Rectal smooth muscle tissue (tissue), 1 donor: ENCODE results near the gene ZNF341.

Experiments
- H3K27ac ChIP-seq: one replicate; pipeline ENCODE4 v1.7.0; 2013; ENCODE audit warnings: low read depth, low read length, inconsistent platforms
- H3K27me3 ChIP-seq: one replicate; pipeline ENCODE4 v1.7.0; 2013; ENCODE audit warnings: low read length; ENCODE audit not compliant: control insufficient read depth, insufficient read depth
- H3K36me3 ChIP-seq: one replicate; pipeline ENCODE4 v1.7.0; 2013; ENCODE audit warnings: low read length; ENCODE audit not compliant: control insufficient read depth, insufficient read depth
- H3K4me1 ChIP-seq: one replicate; pipeline ENCODE4 v1.7.0; 2013; ENCODE audit warnings: low read length; ENCODE audit not compliant: control insufficient read depth, insufficient read depth
- H3K4me3 ChIP-seq: one replicate; pipeline ENCODE4 v1.7.0; 2013; ENCODE audit warnings: low read length
- H3K9ac ChIP-seq: one replicate; pipeline ENCODE4 v1.7.0; 2013; ENCODE audit warnings: low read length

ZNF341 gene

GRCh38 chr20:33770005-33770404 lies 38.2 kb downstream of the ZNF341 start:
- peaks cover under 1% of the 10 kb centered on the region for H3K36me3 ChIP-seq

GRCh38 chr20:33771938-33772337 lies 40.1 kb downstream of the ZNF341 start:
- no peak overlapping the region for H3K9ac ChIP-seq
- H3K36me3 ChIP-seq = no peaks in the 10 kb centered on the region
- H3K4me3 ChIP-seq = no peak overlapping the region
- no peak overlapping the region for H3K27ac ChIP-seq
- H3K27me3 ChIP-seq = no peaks in the 10 kb centered on the region
- H3K4me1 ChIP-seq = no peaks in the 10 kb centered on the region

More at GRCh38 chr20:33770005-33770404, 38.2 kb downstream of the ZNF341 start:
- no peak overlapping the region for H3K4me3 ChIP-seq
- no peak overlapping the region for H3K27ac ChIP-seq
- no peaks in the 10 kb centered on the region for H3K4me1 ChIP-seq
- no peak overlapping the region for H3K9ac ChIP-seq
- H3K27me3 ChIP-seq = no peaks in the 10 kb centered on the region

DNA sequence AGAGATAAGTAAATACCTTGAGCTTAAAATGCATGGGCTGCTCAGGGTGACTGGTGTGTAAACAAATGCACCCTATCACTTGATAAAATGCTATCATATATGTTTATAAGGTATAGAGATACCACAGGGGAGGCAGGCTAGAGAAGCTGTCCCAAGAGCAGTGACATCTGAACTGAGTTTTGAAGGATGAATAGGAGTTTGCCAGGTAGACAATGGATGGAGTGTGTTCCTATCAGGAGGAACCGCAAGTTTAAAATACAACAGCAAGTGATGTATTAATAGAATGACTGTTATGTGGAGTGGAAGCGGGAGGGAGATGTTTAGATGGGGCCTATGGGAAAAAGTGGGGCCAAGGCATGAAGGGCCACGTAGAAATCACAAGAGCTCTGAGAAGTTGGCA lies 40.6 kb downstream of the ZNF341 start:
- Histone ChIP-seq H3K4me1 (no peaks in the 10 kb centered on the region), H3K27ac (no peak overlapping the region)

DNA sequence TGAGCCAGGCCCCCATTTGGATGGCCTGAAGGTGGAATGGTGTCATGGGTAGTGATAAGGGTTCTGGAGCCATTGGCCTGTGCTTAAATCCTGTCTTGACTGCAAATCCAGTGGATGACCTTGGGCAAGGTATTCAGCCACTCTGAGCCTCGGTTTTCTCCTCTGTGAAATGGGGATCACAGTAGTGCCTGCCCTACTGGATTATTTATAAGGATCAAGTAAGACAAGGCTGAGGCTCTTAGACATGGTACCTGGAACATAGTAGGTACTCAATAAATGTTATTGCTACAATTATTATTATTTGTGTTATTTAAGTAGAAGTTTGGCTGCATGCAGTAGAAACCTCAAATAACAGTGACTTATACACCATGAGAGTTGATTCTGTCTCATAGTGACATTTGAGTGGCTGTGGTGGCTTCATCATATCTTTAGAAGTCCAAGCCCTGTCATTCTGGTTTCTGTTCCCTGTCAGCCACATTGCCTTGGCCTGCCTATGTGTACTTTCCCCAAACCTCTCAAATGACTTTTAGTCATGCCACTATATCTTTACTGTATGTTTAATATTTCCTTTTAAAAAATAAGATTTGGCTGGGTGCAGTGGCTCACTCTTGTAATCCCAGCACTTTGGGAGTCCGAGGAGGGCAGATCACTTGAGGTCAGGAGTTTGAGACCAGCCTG lies 41.8 kb downstream of the ZNF341 start:
- H3K4me3 ChIP-seq = no peak overlapping the region
- H3K27ac ChIP-seq = no peak overlapping the region
- no peaks in the 10 kb centered on the region for H3K4me1 ChIP-seq
- H3K36me3 ChIP-seq = no peaks in the 10 kb centered on the region
- H3K27me3 ChIP-seq = no peaks in the 10 kb centered on the region
- no peak overlapping the region for H3K9ac ChIP-seq

More for the DNA sequence above, 40.6 kb downstream of the ZNF341 start:
- Histone ChIP-seq H3K36me3 (no peaks in the 10 kb centered on the region), H3K4me3 (no peak overlapping the region), H3K9ac (no peak overlapping the region), H3K27me3 (no peaks in the 10 kb centered on the region)

DNA sequence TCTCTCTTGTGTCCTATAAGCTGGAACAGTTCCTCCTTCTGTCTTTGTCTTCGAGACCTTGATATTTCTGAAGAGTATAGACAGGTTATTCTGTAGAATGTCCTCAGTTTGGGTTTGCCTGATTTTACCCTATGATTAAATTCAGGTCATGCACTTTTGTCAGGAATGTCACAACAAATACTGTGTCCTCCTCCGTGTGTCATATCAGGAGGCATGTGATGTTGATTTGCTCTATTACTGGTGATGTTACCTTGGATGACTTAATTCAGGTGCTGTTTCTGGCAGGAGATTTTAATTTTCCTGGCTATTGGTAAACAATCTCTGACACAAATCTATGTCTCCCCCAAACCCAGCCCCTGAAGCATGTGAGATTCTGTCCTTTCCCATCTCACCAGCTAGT lies 46.0 kb downstream of the ZNF341 start:
- Histone ChIP-seq H3K4me1 (no peaks in the 10 kb centered on the region), H3K27ac (no peak overlapping the region)

DNA sequence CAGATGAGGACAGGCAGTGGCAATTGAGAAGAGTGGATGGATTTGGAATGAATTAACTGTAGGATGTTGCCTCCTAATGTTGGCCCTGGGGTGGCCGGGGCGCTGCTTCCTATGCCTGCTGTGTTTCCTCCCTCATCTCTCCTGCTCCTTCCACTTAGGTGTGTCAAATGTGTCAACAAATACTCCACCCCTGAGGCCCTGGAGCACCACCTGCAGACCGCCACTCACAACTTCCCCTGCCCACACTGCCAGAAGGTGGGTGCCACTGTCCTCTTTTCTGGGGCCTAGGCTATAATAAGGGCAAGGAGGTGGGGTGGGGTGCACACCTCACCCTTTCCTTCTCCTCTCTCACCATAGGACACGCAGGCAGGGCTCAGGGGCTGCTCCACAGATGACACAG lies 49.3 kb downstream of the ZNF341 start:
- H3K9ac ChIP-seq = no peak overlapping the region
- H3K27ac ChIP-seq = no peak overlapping the region
- H3K36me3 ChIP-seq = no peaks in the 10 kb centered on the region

More for the DNA sequence above, 46.0 kb downstream of the ZNF341 start:
- Histone ChIP-seq H3K9ac (no peak overlapping the region), H3K27me3 (no peaks in the 10 kb centered on the region), H3K36me3 (no peaks in the 10 kb centered on the region), H3K4me3 (no peak overlapping the region)

GRCh38 chr20:33781945-33782344 lies 50.1 kb downstream of the ZNF341 start:
- no peak overlapping the region for H3K4me3 ChIP-seq
- no peak overlapping the region for H3K27ac ChIP-seq
- H3K4me1 ChIP-seq = no peaks in the 10 kb centered on the region
- H3K36me3 ChIP-seq = no peaks in the 10 kb centered on the region
- H3K9ac ChIP-seq = no peak overlapping the region
- no peaks in the 10 kb centered on the region for H3K27me3 ChIP-seq

More for the DNA sequence above, 49.3 kb downstream of the ZNF341 start:
- Histone ChIP-seq H3K4me3 (no peak overlapping the region), H3K27me3 (no peaks in the 10 kb centered on the region), H3K4me1 (no peaks in the 10 kb centered on the region)

GRCh38 chr20:33783256-33783655 lies 51.5 kb downstream of the ZNF341 start:
- no peak overlapping the region for H3K4me3 ChIP-seq
- no peaks in the 10 kb centered on the region for H3K27me3 ChIP-seq
- no peak overlapping the region for H3K9ac ChIP-seq
- H3K4me1 ChIP-seq = no peaks in the 10 kb centered on the region
- H3K36me3 ChIP-seq = no peaks in the 10 kb centered on the region
- H3K27ac ChIP-seq = no peak overlapping the region

DNA sequence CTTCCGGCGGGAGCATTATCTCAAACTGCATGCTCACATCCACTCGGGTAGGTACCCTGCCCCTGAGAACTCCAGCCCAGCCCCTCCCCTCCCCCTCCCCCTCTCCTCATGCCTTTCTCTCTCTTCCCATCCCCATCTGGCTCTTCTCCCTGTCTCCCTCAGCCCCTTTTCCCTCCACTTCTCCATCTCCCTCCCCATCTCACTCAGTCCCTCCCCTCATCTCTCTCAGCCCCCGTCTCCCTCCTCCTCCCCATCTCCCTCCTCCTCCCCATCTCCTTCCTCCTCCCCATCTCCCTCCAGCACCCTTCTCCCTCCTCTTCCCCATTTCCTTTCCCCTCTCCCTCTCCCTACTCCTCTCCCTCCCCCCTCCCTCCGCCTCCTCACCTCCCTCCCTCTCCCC lies 52.0 kb downstream of the ZNF341 start:
- no peaks in the 10 kb centered on the region for H3K27me3 ChIP-seq
- H3K4me3 ChIP-seq = no peak overlapping the region
- H3K9ac ChIP-seq = no peak overlapping the region
- H3K36me3 ChIP-seq = no peaks in the 10 kb centered on the region
- H3K4me1 ChIP-seq = peaks cover 2% of the 10 kb centered on the region
- H3K27ac ChIP-seq = no peak overlapping the region

GRCh38 chr20:33784225-33784624 lies 52.4 kb downstream of the ZNF341 start:
- Histone ChIP-seq H3K27ac (no peak overlapping the region), H3K36me3 (no peaks in the 10 kb centered on the region), H3K27me3 (no peaks in the 10 kb centered on the region), H3K4me3 (no peak overlapping the region), H3K9ac (no peak overlapping the region), H3K4me1 (peaks cover 6% of the 10 kb centered on the region)

DNA sequence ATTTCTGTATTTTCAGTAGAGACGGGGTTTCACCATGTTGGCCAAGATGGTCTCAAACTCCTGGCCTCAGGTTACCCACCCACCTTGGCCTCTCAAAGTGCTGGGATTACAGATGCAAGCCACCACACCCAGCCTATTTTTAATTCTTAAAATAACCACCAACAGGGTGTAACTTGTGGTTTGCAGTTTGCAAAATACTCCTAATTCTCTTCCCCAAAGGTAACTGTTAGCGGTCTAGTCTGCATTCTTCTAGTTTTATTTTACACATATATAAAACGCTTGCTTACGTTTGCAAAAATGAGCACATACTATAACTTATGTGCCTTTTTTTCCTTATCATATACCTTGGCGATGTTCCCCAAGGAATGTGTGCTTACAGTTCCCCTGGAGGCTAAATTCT lies 53.7 kb downstream of the ZNF341 start:
- Histone ChIP-seq H3K4me3 (no peak overlapping the region), H3K4me1 (peaks cover 15% of the 10 kb centered on the region), H3K27me3 (no peaks in the 10 kb centered on the region), H3K27ac (no peak overlapping the region), H3K36me3 (no peaks in the 10 kb centered on the region), H3K9ac (no peak overlapping the region)

GRCh38 chr20:33787253-33787891 lies 55.6 kb downstream of the ZNF341 start:
- Histone ChIP-seq H3K27ac (no peak overlapping the region), H3K27me3 (no peaks in the 10 kb centered on the region), H3K4me3 (no peak overlapping the region), H3K36me3 (no peaks in the 10 kb centered on the region), H3K4me1 (peaks cover 20% of the 10 kb centered on the region), H3K9ac (no peak overlapping the region)
